ENCODE data around the gene ARF1.

The ARF1 gene

GRCh38 chr1:228047183-228047466, 35.4 kb upstream of the ARF1 start:
- intact Hi-C loops (cut with DNase I) = no loop called here
- DNase-seq = peak in 2 of 42 donors; percentile 5 to 18

DNA sequence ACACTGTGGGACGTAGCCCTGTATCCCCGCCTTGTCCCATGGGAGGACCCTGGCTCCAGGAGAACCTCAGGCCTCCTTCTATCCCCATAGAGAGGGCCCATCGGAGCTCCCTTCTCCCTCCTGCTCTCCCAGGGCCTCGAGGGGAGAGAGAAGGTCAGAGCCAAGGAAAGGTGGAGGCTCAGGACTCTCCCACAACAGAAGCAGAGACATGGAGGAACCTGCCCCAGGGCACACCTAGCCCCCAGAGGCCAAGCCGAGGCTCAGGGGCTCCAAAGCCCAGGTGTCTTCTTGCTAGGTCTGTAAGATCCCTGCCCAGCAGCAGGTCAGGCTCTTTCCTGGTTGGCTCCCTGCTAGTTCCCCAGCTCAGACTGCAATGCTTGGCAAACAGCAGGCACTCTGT, 34.4 kb upstream of the ARF1 start:
- intact Hi-C loops (cut with DNase I) = no loop called here
- DNase-seq = peak in 3 of 42 donors; percentile 4 to 16 (median 13)

GRCh38 chr1:228048659-228049298, 33.7 kb upstream of the ARF1 start:
- intact Hi-C loops (cut with DNase I) = no loop called here
- DNase-seq = peak in 4 of 42 donors; percentile 2 to 23 (median 5)

GRCh38 chr1:228050571-228051231, 31.8 kb upstream of the ARF1 start:
- intact Hi-C loops (cut with DNase I) = no loop called here
- DNase-seq = peak in 7 of 42 donors; percentile 5 to 31 (median 19)

DNA sequence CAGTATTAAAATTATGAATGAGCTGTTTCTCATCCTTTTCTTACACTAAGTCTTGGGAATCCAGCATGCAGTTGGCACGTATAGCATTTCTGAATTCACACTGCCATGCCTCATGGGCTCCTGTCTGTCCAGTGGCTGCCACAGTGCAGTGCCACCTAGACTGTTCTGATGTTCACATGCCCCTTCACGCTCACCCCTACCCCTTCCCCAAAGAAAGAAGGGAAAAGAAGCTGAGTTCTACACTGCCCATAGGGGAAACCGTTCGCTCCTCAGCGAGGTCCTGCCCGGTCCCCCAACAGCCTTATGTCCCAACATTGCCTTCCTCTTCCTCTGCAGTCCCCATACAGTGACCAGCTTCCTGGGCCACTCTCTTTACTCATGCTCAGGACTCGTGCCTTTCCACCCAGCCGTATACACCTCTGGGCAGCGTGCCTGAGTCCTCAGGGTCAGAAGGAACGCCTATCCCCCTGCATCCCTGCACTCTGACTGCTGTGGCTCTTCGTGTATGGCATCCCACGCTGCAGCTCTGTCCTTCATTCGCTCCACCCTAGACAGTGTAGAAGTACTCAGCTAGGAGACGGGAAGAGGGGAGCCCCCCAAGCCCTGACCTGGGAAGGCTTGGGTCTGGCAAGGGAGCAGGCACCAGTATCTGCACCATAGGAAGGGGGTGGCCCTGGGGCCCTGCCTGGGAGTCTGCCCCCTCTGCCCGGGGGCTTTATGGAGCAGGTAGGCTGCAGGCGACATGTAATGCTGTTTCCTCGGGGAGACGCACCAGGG, 24.1 kb upstream of the ARF1 start:
- peak in 6 of 42 donors; percentile 1 to 16 (median 10) for DNase-seq
- intact Hi-C loops (cut with DNase I) = no loop called here

- peak in 8 of 42 donors; percentile 7 to 30 (median 17) for DNase-seq
- intact Hi-C loops (cut with DNase I) = no loop called here
Measured at GRCh38 chr1:228058949-228059633, 23.4 kb upstream of the ARF1 start.

- DNase-seq = peak in 8 of 42 donors; percentile 6 to 39 (median 16)
- intact Hi-C loops (cut with DNase I) = no loop called here
Measured at GRCh38 chr1:228059634-228060457, 22.7 kb upstream of the ARF1 start.

DNA sequence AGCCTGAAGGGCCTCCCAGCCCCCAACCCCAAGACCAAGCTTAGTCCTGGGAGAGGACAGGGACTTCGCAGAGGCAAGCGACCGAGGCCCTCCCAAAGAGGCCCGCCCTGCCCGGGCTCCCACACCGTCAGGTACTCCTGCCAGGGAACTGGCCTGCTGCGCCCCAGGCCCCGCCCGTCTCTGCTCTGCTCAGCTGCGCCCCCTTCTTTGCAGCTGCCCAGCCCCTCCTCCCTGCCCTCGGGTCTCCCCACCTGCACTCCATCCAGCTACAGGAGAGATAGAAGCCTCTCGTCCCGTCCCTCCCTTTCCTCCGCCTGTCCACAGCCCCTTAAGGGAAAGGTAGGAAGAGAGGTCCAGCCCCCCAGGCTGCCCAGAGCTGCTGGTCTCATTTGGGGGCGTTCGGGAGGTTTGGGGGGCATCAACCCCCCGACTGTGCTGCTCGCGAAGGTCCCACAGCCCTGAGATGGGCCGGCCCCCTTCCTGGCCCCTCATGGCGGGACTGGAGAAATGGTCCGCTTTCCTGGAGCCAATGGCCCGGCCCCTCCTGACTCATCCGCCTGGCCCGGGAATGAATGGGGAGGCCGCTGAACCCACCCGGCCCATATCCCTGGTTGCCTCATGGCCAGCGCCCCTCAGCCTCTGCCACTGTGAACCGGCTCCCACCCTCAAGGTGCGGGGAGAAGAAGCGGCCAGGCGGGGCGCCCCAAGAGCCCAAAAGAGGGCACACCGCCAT, 21.9 kb upstream of the ARF1 start:
- peak in 7 of 42 donors; percentile 8 to 27 (median 22) for DNase-seq
- intact Hi-C loops (cut with DNase I) = no loop called here

GRCh38 chr1:228061411-228062084, 21.0 kb upstream of the ARF1 start:
- intact Hi-C loops (cut with DNase I) = no loop called here
- DNase-seq = peak in 7 of 42 donors; percentile 4 to 20 (median 7)

- intact Hi-C loops (cut with DNase I) = no loop called here
- peak in 5 of 42 donors; percentile 5 to 18 (median 9) for DNase-seq
Measured at GRCh38 chr1:228062085-228062791, 20.3 kb upstream of the ARF1 start.

GRCh38 chr1:228062812-228063211, 19.7 kb upstream of the ARF1 start:
- intact Hi-C loops (cut with DNase I) = no loop called here
- peak in 5 of 42 donors; percentile 5 to 15 (median 7) for DNase-seq

GRCh38 chr1:228063251-228064191, 19.0 kb upstream of the ARF1 start:
- DNase-seq = peak in 7 of 42 donors; percentile 3 to 30 (median 11)
- intact Hi-C loops (cut with DNase I) = no loop called here

- DNase-seq = peak in 6 of 42 donors; percentile 2 to 26 (median 8)
- intact Hi-C loops (cut with DNase I) = no loop called here
Measured at GRCh38 chr1:228064296-228064695, 18.2 kb upstream of the ARF1 start.

GRCh38 chr1:228064741-228065542, 17.6 kb upstream of the ARF1 start:
- intact Hi-C loops (cut with DNase I) = no loop called here
- DNase-seq = peak in 5 of 42 donors; percentile 2 to 28 (median 10)

All from head of caudate nucleus (tissue), 42 donors.